GM23248 (cell line): Measurements from ENCODE around the gene RCAN2. TPM values are rescaled to one million over a fixed set of nuclear protein-coding genes. Genes with fewer than 3 reads are reported as not detected.

Experiments
- DNase-seq: peaks from one replicate; pipeline ENCODE4 v3.0.0-alpha.2; 2015
- H2AFZ ChIP-seq: fragments of 200-600 bp; sonication (generic); 2 replicates; pipeline ENCODE4 v1.6.1; 2016; ENCODE audit warnings: antibody characterized with exemption
- H3F3A ChIP-seq: fragments of 200-600 bp; sonication (generic); 2 replicates; pipeline ENCODE4 v1.6.1; 2016; ENCODE audit warnings: mild to moderate bottlenecking, antibody characterized with exemption, mixed run types; ENCODE audit not compliant: insufficient read depth
- H3K27ac ChIP-seq: fragments of 200-600 bp; sonication (generic); 2 replicates; pipeline ENCODE4 v1.5.1; 2016; ENCODE audit warnings: mild to moderate bottlenecking
- H3K27me3 ChIP-seq: fragments of 200-600 bp; sonication (generic); replicated peaks from 2 replicates; pipeline ENCODE4 v1.6.1; 2016; ENCODE audit warnings: mild to moderate bottlenecking; ENCODE audit not compliant: insufficient read depth
- H3K36me3 ChIP-seq: fragments of 200-600 bp; sonication (generic); 2 replicates; pipeline ENCODE4 v1.6.1; 2016; ENCODE audit warnings: low read depth, mild to moderate bottlenecking
- H3K4me1 ChIP-seq: fragments of 200-600 bp; sonication (generic); 2 replicates; pipeline ENCODE4 v1.6.1; 2016; ENCODE audit warnings: mild to moderate bottlenecking; ENCODE audit not compliant: insufficient read depth
- H3K4me2 ChIP-seq: fragments of 200-600 bp; sonication (generic); one replicate; pipeline ENCODE4 v1.6.1; 2016; ENCODE audit warnings: mild to moderate bottlenecking; ENCODE audit not compliant: unreplicated experiment
- H3K4me3 ChIP-seq: fragments of 200-600 bp; sonication (generic); 2 replicates; pipeline ENCODE4 v1.5.1; 2016; ENCODE audit warnings: mild to moderate bottlenecking
- H3K79me2 ChIP-seq: fragments of 200-600 bp; sonication (generic); 2 replicates; pipeline ENCODE4 v1.6.1; 2016; ENCODE audit warnings: mild to moderate bottlenecking; ENCODE audit not compliant: insufficient read depth
- H3K9ac ChIP-seq: fragments of 200-600 bp; sonication (generic); 2 replicates; pipeline ENCODE4 v1.6.1; 2016; ENCODE audit warnings: mild to moderate bottlenecking
- H3K9me2 ChIP-seq: fragments of 200-600 bp; sonication (generic); 2 replicates; pipeline ENCODE4 v1.6.1; 2016; ENCODE audit warnings: mixed run types, mild to moderate bottlenecking, moderate library complexity; ENCODE audit not compliant: insufficient read depth
- H3K9me3 ChIP-seq: fragments of 200-600 bp; sonication (generic); one replicate; pipeline ENCODE4 v1.6.1; 2017; ENCODE audit warnings: low read depth
- H4K20me1 ChIP-seq: fragments of 200-600 bp; sonication (generic); 2 replicates; pipeline ENCODE4 v1.6.0; 2016; ENCODE audit not compliant: insufficient read depth
- EZH2 ChIP-seq: fragments of 200-600 bp; sonication (generic); IDR thresholded peaks from 2 replicates; pipeline ENCODE4 v1.6.1; 2018; ENCODE audit warnings: antibody characterized with exemption, mild to moderate bottlenecking; ENCODE audit not compliant: insufficient read depth, poor library complexity, severe bottlenecking
- EZH2phosphoT487 ChIP-seq: fragments of 200-600 bp; sonication (generic); IDR thresholded peaks from 2 replicates; pipeline ENCODE4 v1.6.1; 2018; ENCODE audit warnings: antibody characterized with exemption, moderate library complexity, mild to moderate bottlenecking, low read depth; ENCODE audit not compliant: insufficient read depth
- WGBS, 2 experiments: methylation state at CpG; one replicate each; pipeline ENCODE4 v1.1.6; 2015 to 2017; ENCODE audit warnings: low lambda C conversion rate in 2 of 2, low coverage in 1 of 2; ENCODE audit errors: missing lambda C conversion rate in 2 of 2; 5-methylcytosine and 5-hydroxymethylcytosine counted together
- in situ Hi-C: fragments of 300-500 bp; cut with MboI; formaldehyde crosslinking; loops from 2 replicates; pipeline ENCODE4 v1.15.0; 2020
- polyA plus RNA-seq: library from polyadenylated mRNA; unstranded; fragments of >200 nt; fragmentation: Nextera tagmentation; extraction: Ambion mirVana; gene quantifications from 2 replicates; pipeline ENCODE4 v1.2.1, GENCODE V29; 2016
- total RNA-seq: library from RNA; depleted of rRNA; stranded (reverse); fragments of >200 nt; shearing (Covaris generic); gene quantifications from 2 replicates; pipeline ENCODE4 v1.2.3, GENCODE V29; 2014

The RCAN2 gene
- total and polyA plus RNA-seq, 2 experiments from 2014 or later: 6.5 to 8.8 TPM

- H3K9ac ChIP-seq: no peak overlapping the region
- no peaks in the 10 kb centered on the region for H3K9me2 ChIP-seq
- in situ Hi-C loops: no loop called here
- no peaks in the 10 kb centered on the region for H3K9me3 ChIP-seq
- H3K27ac ChIP-seq: no peak overlapping the region
- no peaks in the 10 kb centered on the region for H3K27me3 ChIP-seq
- H3K36me3 ChIP-seq: no peaks in the 10 kb centered on the region
- H3K4me1 ChIP-seq: no peaks in the 10 kb centered on the region
- DNase-seq: no peak
- H3K79me2 ChIP-seq: no peaks in the 10 kb centered on the region
- no peak overlapping the region for H2AFZ ChIP-seq
- H4K20me1 ChIP-seq: no peaks in the 10 kb centered on the region
- H3F3A ChIP-seq: no peaks in the 10 kb centered on the region
- no peak overlapping the region for H3K4me3 ChIP-seq
- WGBS, 2 experiments: 71 to 76% methylated on average over 3 of the region's 3 CpGs
- no peak for TF ChIP-seq EZH2
- no peak for TF ChIP-seq EZH2phosphoT487
- H3K4me2 ChIP-seq: no peak overlapping the region
Measured at GRCh38 chr6:46235242-46235641, 256.0 kb downstream of the RCAN2 start.

- WGBS, 2 experiments: 58 to 62% methylated on average over 3 of the region's 3 CpGs
- DNase-seq: no peak
- no peak overlapping the region for H2AFZ ChIP-seq
- H3F3A ChIP-seq: no peaks in the 10 kb centered on the region
- no peak for TF ChIP-seq EZH2phosphoT487
- TF ChIP-seq EZH2: no peak
- no peak overlapping the region for H3K27ac ChIP-seq
- no peaks in the 10 kb centered on the region for H3K79me2 ChIP-seq
- in situ Hi-C loops: no loop called here
- H3K9me3 ChIP-seq: no peaks in the 10 kb centered on the region
- no peak overlapping the region for H3K4me2 ChIP-seq
- no peaks in the 10 kb centered on the region for H3K36me3 ChIP-seq
- no peaks in the 10 kb centered on the region for H3K4me1 ChIP-seq
- no peaks in the 10 kb centered on the region for H4K20me1 ChIP-seq
- no peaks in the 10 kb centered on the region for H3K27me3 ChIP-seq
- no peaks in the 10 kb centered on the region for H3K9me2 ChIP-seq
- H3K9ac ChIP-seq: no peak overlapping the region
- no peak overlapping the region for H3K4me3 ChIP-seq
Measured at GRCh38 chr6:46234700-46235099, 256.5 kb downstream of the RCAN2 start.

GRCh38 chr6:46234156-46234556 is 257.1 kb downstream of the RCAN2 start:
- Histone ChIP-seq H3K4me3 (no peak overlapping the region), H3K36me3 (no peaks in the 10 kb centered on the region), H3K4me2 (no peak overlapping the region), H3K27me3 (no peaks in the 10 kb centered on the region), H4K20me1 (no peaks in the 10 kb centered on the region), H3K9me3 (no peaks in the 10 kb centered on the region), H3K9ac (no peak overlapping the region), H3K27ac (no peak overlapping the region), H2AFZ (no peak overlapping the region), H3K4me1 (no peaks in the 10 kb centered on the region), H3K79me2 (no peaks in the 10 kb centered on the region), H3F3A (no peaks in the 10 kb centered on the region), H3K9me2 (no peaks in the 10 kb centered on the region)
- no peak for DNase-seq
- in situ Hi-C loops: no loop called here
- 52 to 54% methylated on average over 2 of the region's 2 CpGs for WGBS, 2 experiments
- TF ChIP-seq EZH2phosphoT487 (no peak), EZH2 (no peak)

- DNase-seq: no peak
- no peaks in the 10 kb centered on the region for H3F3A ChIP-seq
- H3K9me2 ChIP-seq: no peaks in the 10 kb centered on the region
- H3K27ac ChIP-seq: no peak overlapping the region
- no peak overlapping the region for H2AFZ ChIP-seq
- no peaks in the 10 kb centered on the region for H3K79me2 ChIP-seq
- H3K4me2 ChIP-seq: no peak overlapping the region
- no peak for TF ChIP-seq EZH2phosphoT487
- H3K4me3 ChIP-seq: no peak overlapping the region
- in situ Hi-C loops: no loop called here
- H3K36me3 ChIP-seq: no peaks in the 10 kb centered on the region
- WGBS, 2 experiments: 84 to 89% methylated on average over 3 of the region's 3 CpGs
- no peaks in the 10 kb centered on the region for H3K27me3 ChIP-seq
- no peaks in the 10 kb centered on the region for H3K9me3 ChIP-seq
- no peaks in the 10 kb centered on the region for H4K20me1 ChIP-seq
- no peaks in the 10 kb centered on the region for H3K4me1 ChIP-seq
- H3K9ac ChIP-seq: no peak overlapping the region
Measured at GRCh38 chr6:46233129-46233528, 258.1 kb downstream of the RCAN2 start.

GRCh38 chr6:46222286-46222685 is 269.0 kb downstream of the RCAN2 start:
- 11 to 25% methylated on average over 1 of the region's 1 CpG for WGBS, 2 experiments
- Histone ChIP-seq H3K9me3 (no peaks in the 10 kb centered on the region), H3K4me3 (no peak overlapping the region), H3K4me1 (no peaks in the 10 kb centered on the region), H3K27ac (no peak overlapping the region), H3K36me3 (no peaks in the 10 kb centered on the region), H3K4me2 (no peak overlapping the region), H3K9me2 (no peaks in the 10 kb centered on the region), H3K79me2 (no peaks in the 10 kb centered on the region), H3F3A (no peaks in the 10 kb centered on the region), H3K27me3 (no peaks in the 10 kb centered on the region), H3K9ac (no peak overlapping the region), H2AFZ (no peak overlapping the region), H4K20me1 (no peaks in the 10 kb centered on the region)
- DNase-seq: no peak
- no peak for TF ChIP-seq EZH2phosphoT487
- TF ChIP-seq EZH2: no peak
- in situ Hi-C loops: loop anchor here (5.0 to 25.0 kb wide), 2 partner anchors 185 to 390 kb away; no protein-coding TSS in a partner anchor
